ENCODE measurements around the gene IQCE.
A peak's percentile ranks its signal among the peaks of the same experiment; 100 is the strongest.
"Not testable (repeated sequence)": the region's sequence is repeated elsewhere in the genome, so short reads cannot be mapped to it uniquely, and the experiment has no call there.

The IQCE gene

DNA sequence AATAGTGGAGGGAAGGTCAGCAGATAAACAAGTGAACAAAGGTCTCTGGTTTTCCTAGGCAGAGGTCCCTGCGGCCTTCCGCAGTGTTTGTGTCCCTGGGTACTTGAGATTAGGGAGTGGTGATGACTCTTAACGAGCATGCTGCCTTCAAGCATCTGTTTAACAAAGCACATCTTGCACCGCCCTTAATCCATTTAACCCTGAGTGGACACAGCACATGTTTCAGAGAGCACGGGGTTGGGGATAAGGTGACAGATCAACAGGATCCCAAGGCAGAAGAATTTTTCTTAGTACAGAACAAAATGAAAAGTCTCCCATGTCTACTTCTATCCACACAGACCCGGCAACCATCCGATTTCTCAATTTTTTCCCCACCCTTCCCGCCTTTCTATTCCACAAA, 25.2 kb upstream of the IQCE start:
- DNase-seq, result not testable (repeated sequence)

GRCh38 chr7:2534214-2534613, 24.6 kb upstream of the IQCE start:
- not testable (repeated sequence) for DNase-seq

- not testable (repeated sequence) for DNase-seq
Observed at GRCh38 chr7:2535872-2536627, 22.7 kb upstream of the IQCE start.

GRCh38 chr7:2537981-2538851, 20.6 kb upstream of the IQCE start:
- DNase-seq, result no peak

- no peak for DNase-seq
Observed at GRCh38 chr7:2539031-2539911, 19.5 kb upstream of the IQCE start.

DNA sequence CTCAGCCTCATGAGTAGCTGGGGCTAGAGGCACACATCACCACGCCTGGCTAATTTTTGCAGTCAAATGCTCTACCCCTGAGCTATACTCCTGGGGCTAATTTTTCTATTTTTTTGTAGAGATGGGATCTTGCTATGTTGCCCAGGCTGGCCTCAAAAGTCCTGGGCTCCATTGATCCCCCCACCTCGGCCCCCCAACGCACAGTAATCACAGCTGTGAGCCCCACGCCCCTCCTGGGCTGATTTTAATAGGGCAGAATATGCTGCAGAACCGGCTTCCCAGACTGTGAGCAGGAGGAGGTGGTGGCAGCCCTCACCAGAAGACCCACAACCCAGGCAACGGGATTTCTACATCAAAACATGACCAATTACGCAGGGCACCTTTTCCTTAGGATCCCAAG, 18.6 kb upstream of the IQCE start:
- DNase-seq, result no peak

DNA sequence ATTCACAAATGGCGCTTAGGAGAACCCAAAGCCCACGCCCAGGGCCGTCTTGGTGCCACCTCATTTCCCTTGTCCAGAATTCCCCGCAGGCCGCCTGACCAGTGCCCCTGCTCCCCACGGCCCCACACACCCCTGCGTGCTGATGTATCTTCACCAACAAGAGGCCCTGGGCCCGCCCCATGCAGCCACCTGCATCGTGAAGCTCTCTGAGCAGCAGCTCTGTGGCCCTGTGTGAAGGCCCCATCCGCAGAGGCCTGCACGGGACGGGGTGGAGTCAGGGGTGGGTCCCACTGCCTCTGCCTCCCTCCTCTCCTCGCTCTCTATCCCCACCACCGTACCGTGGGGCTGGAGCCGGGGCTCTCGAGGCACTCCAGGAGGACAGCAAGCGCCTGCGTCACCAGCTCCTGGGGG, 18.1 kb upstream of the IQCE start:
- no peak for DNase-seq

DNA sequence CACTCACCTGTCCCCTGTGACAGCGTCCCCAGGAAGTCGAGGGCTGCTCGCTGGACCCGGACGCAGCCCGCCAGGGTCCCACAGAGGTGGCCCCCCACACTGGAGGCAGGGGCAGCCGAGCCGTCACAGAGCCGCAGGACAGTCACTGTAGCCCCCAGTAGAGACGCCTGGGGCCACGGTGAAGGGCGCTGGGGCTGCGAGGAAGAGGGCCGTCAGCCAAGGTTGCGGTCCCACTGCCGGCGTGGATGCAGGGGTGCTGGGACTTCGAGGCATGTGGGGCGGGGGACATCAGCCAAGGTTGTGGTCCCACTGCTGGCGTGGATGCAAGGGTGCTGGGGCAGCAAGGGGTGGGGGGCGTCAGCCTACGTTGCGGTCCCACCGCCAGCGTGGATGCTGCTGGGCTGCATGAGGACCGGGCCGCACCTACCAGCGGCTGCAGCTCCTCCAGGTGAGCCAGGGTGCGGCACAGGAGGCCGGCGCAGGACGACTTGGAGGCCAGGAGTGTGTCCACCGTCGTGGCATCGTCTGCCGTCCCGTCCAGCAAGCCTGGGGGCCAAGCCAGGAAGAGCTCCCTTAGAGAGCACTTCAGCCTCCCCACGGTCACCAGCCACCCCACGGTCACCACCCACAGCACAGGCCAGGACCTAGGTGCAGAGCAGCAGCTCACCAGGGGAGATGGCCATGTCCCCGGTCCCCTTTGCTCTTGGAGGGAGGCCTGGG, 17.3 kb upstream of the IQCE start:
- DNase-seq, result no peak

- no peak for DNase-seq
Observed at GRCh38 chr7:2542011-2542915, 16.5 kb upstream of the IQCE start.

DNA sequence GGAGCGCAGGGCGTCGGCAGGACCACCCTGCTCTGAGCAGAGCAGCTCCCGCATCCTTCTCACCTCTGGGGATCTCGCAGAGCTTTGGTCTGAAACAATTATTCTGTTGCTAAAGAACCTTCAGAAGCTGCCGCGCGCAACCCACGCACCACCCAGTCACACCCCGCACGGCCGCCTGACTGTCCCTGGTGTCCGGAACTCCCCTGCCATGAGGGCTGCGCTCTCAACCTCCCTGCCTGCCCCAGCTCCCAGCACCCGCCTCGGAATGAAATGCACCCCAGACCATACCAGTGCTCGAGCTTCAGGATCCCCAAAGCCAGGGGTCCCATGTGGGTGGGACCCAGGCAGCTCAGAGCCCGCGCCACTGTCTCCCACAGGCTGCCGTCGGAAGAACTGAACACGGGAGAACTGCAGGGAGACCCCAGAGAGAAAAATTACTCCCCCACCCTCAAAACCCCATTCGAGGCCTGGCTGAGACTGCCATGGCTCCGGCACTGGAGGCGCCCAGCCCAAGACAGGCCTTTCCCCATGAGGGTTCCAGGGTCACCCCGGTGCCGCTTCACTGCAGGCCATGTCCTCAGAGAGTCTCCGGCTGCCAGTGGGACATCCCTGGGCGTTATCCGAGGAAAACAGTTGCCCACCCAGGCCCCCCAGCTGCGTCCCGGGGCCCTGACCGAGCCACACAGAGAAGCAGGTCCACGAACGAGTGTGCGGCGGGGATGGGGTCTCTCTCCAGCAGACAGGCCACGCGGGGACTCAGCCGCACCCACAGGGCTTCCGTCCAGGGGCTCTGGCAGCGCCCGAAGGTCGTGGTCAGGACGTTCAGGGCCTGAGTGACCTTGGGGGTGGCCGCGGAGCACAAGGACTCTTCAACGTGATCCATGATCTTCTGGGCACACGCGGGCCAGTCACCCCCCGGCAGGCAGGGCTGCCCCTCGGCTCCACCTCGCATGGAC, 15.6 kb upstream of the IQCE start:
- DNase-seq, result no peak

DNA sequence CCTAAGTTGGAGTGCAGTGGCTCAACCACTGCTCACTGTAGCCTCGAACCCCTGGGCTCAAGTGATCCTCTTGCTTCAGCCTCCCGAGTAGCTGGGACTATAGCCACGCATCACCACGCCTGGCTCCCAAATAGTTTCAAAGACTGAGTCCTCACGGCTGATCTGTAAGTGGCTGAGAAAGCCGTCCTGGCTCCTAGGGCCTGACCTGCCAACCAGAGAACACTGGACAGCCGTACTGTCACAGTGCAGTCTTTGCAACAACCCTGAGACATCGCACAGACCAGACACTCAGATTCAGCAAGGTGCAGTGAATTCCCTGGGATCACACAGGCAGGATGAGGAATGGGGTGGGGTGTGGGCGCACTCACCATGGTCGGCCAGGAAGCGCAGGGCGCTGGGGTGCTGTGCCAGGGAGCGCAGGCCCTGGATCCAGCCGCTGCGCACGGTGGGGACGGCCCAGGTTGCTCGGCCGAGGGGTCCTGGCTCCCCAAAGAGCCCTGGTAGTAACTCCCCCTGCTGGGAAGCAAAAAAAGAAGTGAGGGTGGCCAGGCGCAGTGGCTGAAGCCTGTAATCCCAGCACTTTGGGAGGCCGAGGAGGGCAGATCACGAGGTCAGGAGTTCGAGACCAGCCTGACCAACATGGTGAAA, 14.1 kb upstream of the IQCE start:
- DNase-seq, result no peak

DNA sequence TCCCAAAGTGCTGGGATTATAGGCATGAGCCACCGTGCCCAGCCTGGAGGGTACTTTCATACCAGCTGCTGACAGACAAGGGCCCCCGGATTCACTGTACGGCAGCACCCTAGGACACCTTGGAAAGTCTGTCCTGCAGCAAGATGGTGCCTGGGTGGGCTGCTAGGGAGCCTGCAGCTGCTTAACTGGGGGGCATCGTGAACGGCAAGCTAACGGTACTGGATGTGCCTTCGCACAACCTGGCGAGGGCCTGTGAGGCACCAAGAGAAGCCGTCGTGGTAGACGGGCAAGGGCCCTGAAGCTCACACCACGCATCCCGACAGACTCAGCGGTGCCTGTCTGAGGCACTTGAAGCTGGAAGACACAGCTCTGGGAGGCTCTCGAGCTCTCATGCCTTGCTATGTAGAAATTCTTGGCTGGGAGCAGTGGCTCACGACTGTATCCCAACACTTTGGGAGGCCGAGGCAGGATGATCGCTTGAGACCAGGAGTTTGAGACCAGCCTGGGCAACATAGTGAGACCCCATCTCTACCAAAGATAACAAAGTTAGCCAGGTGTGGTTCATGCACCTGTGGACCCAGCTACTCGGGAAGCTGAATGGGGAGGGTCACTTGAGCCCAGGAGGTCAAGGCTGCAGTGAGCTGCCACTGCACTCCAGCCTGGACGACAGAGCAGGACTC, 12.9 kb upstream of the IQCE start:
- no peak for DNase-seq

DNA sequence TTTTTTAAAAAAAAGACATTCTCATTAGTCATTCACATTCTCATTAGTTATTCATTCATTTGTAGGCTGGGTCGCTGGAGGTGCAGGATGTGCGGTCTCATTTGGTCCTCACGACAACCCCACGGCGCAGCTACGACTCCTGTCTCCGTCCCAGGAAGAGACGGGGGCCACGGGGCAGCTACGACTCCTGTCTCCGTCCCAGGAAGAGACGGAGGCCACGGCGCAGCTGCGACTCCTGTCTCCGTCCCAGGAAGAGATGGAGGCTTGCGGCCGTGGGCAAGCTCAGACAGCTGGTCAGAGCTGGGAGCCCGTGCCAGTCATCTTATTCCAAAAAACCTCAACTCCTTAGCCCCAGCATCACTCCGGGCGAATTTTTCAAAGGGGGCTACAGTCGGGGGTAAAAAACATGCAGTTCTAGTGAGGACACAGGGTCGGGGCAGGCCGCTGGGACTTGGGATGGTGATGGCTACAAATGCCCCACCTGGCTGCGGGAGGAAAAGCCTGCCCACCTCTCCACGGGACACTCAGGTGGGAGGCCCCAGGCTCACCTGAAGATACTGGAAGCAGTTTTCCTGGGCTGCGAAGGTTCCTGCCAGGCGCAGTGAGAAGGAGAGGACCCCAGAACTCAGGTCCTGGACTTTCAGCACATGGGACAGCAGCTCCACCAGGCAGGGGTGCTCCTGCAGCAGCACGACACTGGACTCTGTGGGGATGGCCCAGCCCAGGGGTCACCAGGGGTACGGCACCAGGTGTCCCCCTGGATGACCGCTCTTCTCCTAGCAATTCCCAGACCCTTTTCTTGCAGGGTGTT, 11.8 kb upstream of the IQCE start:
- no peak for DNase-seq

- no peak for DNase-seq
Observed at GRCh38 chr7:2551418-2551817, 7.4 kb upstream of the IQCE start.

DNA sequence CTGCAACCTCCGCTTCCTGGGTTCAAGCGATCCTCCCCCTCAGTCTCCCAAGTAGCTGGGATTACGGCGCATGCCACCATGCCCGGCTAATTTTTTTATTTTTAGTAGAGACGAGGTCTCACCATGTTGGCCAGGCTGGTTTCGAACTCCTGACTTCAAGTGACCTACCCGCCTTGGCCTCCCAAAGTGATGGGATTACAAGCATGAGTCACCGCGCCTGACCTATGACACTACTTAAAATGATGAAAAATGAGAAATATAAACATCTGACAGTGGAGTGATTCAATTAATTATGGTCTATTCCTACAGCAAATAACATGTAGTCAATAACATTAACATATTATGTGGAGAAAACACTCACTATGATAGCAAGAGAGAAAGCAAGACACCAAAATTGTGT, 5.7 kb upstream of the IQCE start:
- no peak for DNase-seq

- DNase-seq, result no peak
Observed at GRCh38 chr7:2553831-2554581, 4.8 kb upstream of the IQCE start.

DNA sequence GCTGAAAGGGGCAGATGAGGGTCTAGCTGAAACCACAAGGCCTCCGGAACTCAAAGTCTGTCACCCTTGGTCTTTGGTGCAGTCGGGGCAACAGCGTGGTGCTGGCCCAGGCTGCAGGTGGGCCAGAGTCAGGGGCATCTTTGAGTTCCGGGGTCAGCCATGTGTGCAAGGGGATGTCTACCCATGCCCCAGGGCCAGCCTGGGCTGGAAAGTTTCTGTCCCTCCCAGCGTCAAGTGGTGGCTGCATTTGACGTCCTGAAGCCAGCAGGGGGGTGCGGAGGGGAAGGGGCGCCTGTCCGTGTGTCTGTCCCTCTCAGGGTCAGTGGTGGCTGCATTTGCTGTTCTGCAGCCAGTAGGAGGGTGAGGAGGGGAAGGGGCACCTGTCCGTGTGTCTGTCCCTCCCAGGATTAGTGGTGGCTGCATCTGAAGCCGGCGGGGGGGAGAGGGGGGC, 4.1 kb upstream of the IQCE start:
- peak; percentile 38 for DNase-seq
